H1 (cell line): Measurements from ENCODE around the gene GOLGA3. TPM values are rescaled to one million over a fixed set of nuclear protein-coding genes. Genes with fewer than 3 reads are reported as not detected.

ENCODE experiments used
- CTCF ChIA-PET: fragments of 300-600 bp; sonication (Branson Sonifier 250); formaldehyde crosslinking; loops from one replicate; lab custom pipeline; 2021; ENCODE audit not compliant: partially characterized antibody; lab: Charles Lee
- POLR2A ChIA-PET: fragments of 300-600 bp; sonication (Branson Sonifier 250); formaldehyde crosslinking; loops from one replicate; lab custom pipeline; 2021; ENCODE audit warnings: inconsistent platforms; ENCODE audit not compliant: partially characterized antibody; lab: Charles Lee
- DNase-seq, 2 experiments: peaks; one replicate each; pipeline versions ENCODE4 v3.0.0 to v3.0.0-alpha.2; 2010 to 2022; ENCODE audit warnings: low spot score in 2 of 2, low read depth in 1 of 2, mixed read lengths in 1 of 2
- FAIRE-seq: peaks from 2 replicates; lab custom pipeline; 2011; peaks lifted over from hg19 to GRCh38; lab: Jason Lieb, UNC
- H2AFZ ChIP-seq: 2 replicates; pipeline ENCODE4 v1.8.1; 2012; ENCODE audit warnings: low read length, inconsistent platforms
- H2AK5ac ChIP-seq: 2 replicates; pipeline ENCODE4 v1.6.1; 2013; ENCODE audit warnings: low read depth, low read length
- H2BK120ac ChIP-seq: replicated peaks from 2 replicates; pipeline ENCODE3; 2013; ENCODE audit warnings: low read depth, low read length, inconsistent platforms
- H2BK12ac ChIP-seq: 2 replicates; pipeline ENCODE4 v1.6.1; 2013; ENCODE audit warnings: low read depth, low read length
- H2BK15ac ChIP-seq: 2 replicates; pipeline ENCODE4 v1.6.1; 2013; ENCODE audit warnings: low read length
- H2BK20ac ChIP-seq: 2 replicates; pipeline ENCODE4 v1.6.1; 2013; ENCODE audit warnings: low read length
- H2BK5ac ChIP-seq: 2 replicates; pipeline ENCODE4 v1.6.1; 2013; ENCODE audit warnings: low read depth, low read length
- H3K14ac ChIP-seq: 2 replicates; pipeline ENCODE4 v1.6.1; 2013; ENCODE audit warnings: inconsistent platforms; ENCODE audit not compliant: insufficient read length
- H3K18ac ChIP-seq: 2 replicates; pipeline ENCODE4 v1.6.1; 2013; ENCODE audit warnings: low read length; ENCODE audit errors: extremely low read depth
- H3K23ac ChIP-seq: 2 replicates; pipeline ENCODE4 v1.6.1; 2013; ENCODE audit warnings: inconsistent platforms; ENCODE audit not compliant: insufficient read length
- H3K23me2 ChIP-seq: 2 replicates; pipeline ENCODE4 v1.6.1; 2013; ENCODE audit warnings: low read depth, low read length
- H3K27ac ChIP-seq: 2 replicates; pipeline ENCODE4 v1.6.1; 2011; ENCODE audit warnings: low read depth, low read length, inconsistent platforms
- H3K27me3 ChIP-seq, 4 experiments: replicated peaks in 1 of 4; 1 replicate in 1 of 4; 2 replicates in 3 of 4; pipeline versions ENCODE4 v1.6.1 to v1.8.1; 2011 to 2013; ENCODE audit warnings: low read length in 3 of 4, mild to moderate bottlenecking in 3 of 4, inconsistent platforms in 2 of 4, mixed read lengths in 2 of 4, moderate library complexity in 1 of 4; ENCODE audit not compliant: control insufficient read depth in 3 of 4, insufficient read depth in 3 of 4; ENCODE audit errors: extremely low read depth in 1 of 4
- H3K36me3 ChIP-seq, 4 experiments: 2 replicates each; pipeline versions ENCODE4 v1.6.1 to v1.8.1; 2011 to 2013; ENCODE audit warnings: mild to moderate bottlenecking in 4 of 4, low read length in 3 of 4, moderate library complexity in 2 of 4, control low read depth in 1 of 4, inconsistent platforms in 1 of 4; ENCODE audit not compliant: insufficient read depth in 4 of 4, control insufficient read depth in 2 of 4
- H3K4ac ChIP-seq: replicated peaks from 2 replicates; pipeline ENCODE3; 2013; ENCODE audit warnings: low read length, low read depth, mixed read lengths, inconsistent platforms; ENCODE audit not compliant: insufficient read length
- H3K4me1 ChIP-seq, 4 experiments: replicated peaks in 1 of 4; 1 replicate in 1 of 4; 2 replicates in 3 of 4; pipeline versions ENCODE4 v1.6.1 to v1.8.1; 2011 to 2013; ENCODE audit warnings: low read length in 3 of 4, inconsistent platforms in 2 of 4, mixed read lengths in 1 of 4; ENCODE audit not compliant: insufficient read depth in 4 of 4, control insufficient read depth in 3 of 4
- H3K4me2 ChIP-seq, 2 experiments: 2 replicates each; pipeline versions ENCODE4 v1.6.1 to v1.8.1; 2011 to 2013; ENCODE audit warnings: low read depth in 2 of 2, low read length in 2 of 2, control low read depth in 1 of 2, inconsistent platforms in 1 of 2, mild to moderate bottlenecking in 1 of 2; ENCODE audit not compliant: insufficient read depth in 1 of 2
- H3K4me3 ChIP-seq, 4 experiments: fragments of 200-600, 300-600 bp in 1 of 4; sonication (generic), shearing (Covaris generic), sonication (Bioruptor Twin) in 1 of 4; 2 replicates each; pipeline versions ENCODE4 v1.5.1 to v1.8.1; 2011 to 2016; ENCODE audit warnings: low read length in 4 of 4, low read depth in 3 of 4, control low read depth in 2 of 4, inconsistent platforms in 2 of 4, mild to moderate bottlenecking in 2 of 4, mixed read lengths in 1 of 4, moderate library complexity in 1 of 4; ENCODE audit not compliant: insufficient read depth in 2 of 4; ENCODE audit errors: extremely low read depth in 1 of 4
- H3K56ac ChIP-seq: replicated peaks from 2 replicates; pipeline ENCODE3; 2013; ENCODE audit warnings: low read depth, mild to moderate bottlenecking, mixed read lengths, low read length, inconsistent platforms; ENCODE audit not compliant: insufficient read length
- H3K79me1 ChIP-seq: 2 replicates; pipeline ENCODE4 v1.6.1; 2013; ENCODE audit warnings: low read depth, low read length, control low read depth
- H3K79me2 ChIP-seq, 2 experiments: 2 replicates each; pipeline versions ENCODE4 v1.6.1 to v1.8.1; 2012 to 2013; ENCODE audit warnings: low read length in 2 of 2, mild to moderate bottlenecking in 2 of 2, inconsistent platforms in 1 of 2; ENCODE audit not compliant: insufficient read depth in 2 of 2, control insufficient read depth in 1 of 2
- H3K9ac ChIP-seq, 4 experiments: replicated peaks in 1 of 4; 1 replicate in 1 of 4; 2 replicates in 3 of 4; pipeline versions ENCODE4 v1.6.1 to v1.8.1; 2011 to 2013; ENCODE audit warnings: low read depth in 3 of 4, low read length in 3 of 4, control low read depth in 2 of 4, mild to moderate bottlenecking in 2 of 4, moderate library complexity in 2 of 4, inconsistent platforms in 1 of 4; ENCODE audit errors: extremely low read depth in 1 of 4
- H3K9me3 ChIP-seq, 2 experiments: 2 replicates each; pipeline versions ENCODE4 v1.6.1 to v1.8.1; 2012 to 2013; ENCODE audit warnings: mild to moderate bottlenecking in 2 of 2, moderate library complexity in 2 of 2, control low read depth in 1 of 2, inconsistent platforms in 1 of 2, low read depth in 1 of 2, low read length in 1 of 2, mixed read lengths in 1 of 2; ENCODE audit not compliant: insufficient read depth in 2 of 2
- H4K20me1 ChIP-seq, 2 experiments: replicated peaks in 1 of 2; 2 replicates each; pipeline versions ENCODE3 to v1.8.1; 2011 to 2013; ENCODE audit warnings: inconsistent platforms in 2 of 2, low read length in 2 of 2, mild to moderate bottlenecking in 1 of 2; ENCODE audit not compliant: insufficient read depth in 2 of 2, control insufficient read depth in 1 of 2
- H4K5ac ChIP-seq: 2 replicates; pipeline ENCODE4 v1.6.1; 2013; ENCODE audit warnings: low read length, low read depth, mixed read lengths, inconsistent platforms; ENCODE audit not compliant: insufficient read length
- H4K8ac ChIP-seq: 2 replicates; pipeline ENCODE4 v1.8.0; 2013; ENCODE audit warnings: mild to moderate bottlenecking, moderate library complexity, low read length, inconsistent platforms; ENCODE audit not compliant: insufficient read depth; ENCODE audit errors: extremely low read depth
- H4K91ac ChIP-seq: replicated peaks from 2 replicates; pipeline ENCODE3; 2013; ENCODE audit warnings: low read length, mixed read lengths, inconsistent platforms; ENCODE audit not compliant: insufficient read length
- HDAC6 ChIP-seq: IDR thresholded peaks from one replicate; pipeline ENCODE4 v1.7.1; 2012; ENCODE audit warnings: low read depth, mild to moderate bottlenecking, inconsistent platforms, low read length, moderate library complexity
- KDM5A ChIP-seq: fragments of 200-600 bp; IDR thresholded peaks from 2 replicates; pipeline ENCODE4 v1.7.1; 2012; ENCODE audit warnings: mild to moderate bottlenecking, low read length, inconsistent platforms, mixed read lengths
- NANOG ChIP-seq: IDR thresholded peaks from 2 replicates; pipeline ENCODE4 v1.6.1; 2011; ENCODE audit warnings: low read length, low read depth, mild to moderate bottlenecking, inconsistent platforms; ENCODE audit not compliant: insufficient read depth, poor library complexity, severe bottlenecking
- WGBS, 2 experiments: shearing (Covaris generic) in 1 of 2; methylation state at CpG; one replicate each; pipeline versions ENCODE4 v1.1.6 to v1.1.7; 2013 to 2015; ENCODE audit warnings: low lambda C conversion rate in 2 of 2, mixed read lengths in 2 of 2, inconsistent platforms in 1 of 2, low coverage in 1 of 2, missing lambda C conversion rate in 1 of 2; ENCODE audit not compliant: insufficient replicate concordance in 2 of 2, insufficient coverage in 1 of 2, insufficient read length in 1 of 2; ENCODE audit errors: extremely low coverage in 1 of 2, missing lambda C conversion rate in 1 of 2; 5-methylcytosine and 5-hydroxymethylcytosine counted together
- polyA plus RNA-seq, 7 experiments: library from polyadenylated mRNA; depleted of rRNA in 3 of 7; stranded (reverse) in 5 of 7; unstranded in 2 of 7; fragments of >200 nt in 5 of 7; fragments of 200-250 nt in 2 of 7; gene quantifications; 1 replicate in 5 of 7; 2 replicates in 1 of 7; 4 replicates in 1 of 7; pipeline versions ENCODE4 v1.2.1 to v1.2.3, GENCODE V29; 2011 to 2013; ENCODE audit warnings: missing spikeins in 2 of 7, mixed read lengths in 2 of 7
- total RNA-seq: library from RNA; stranded (reverse); fragmentation: NEBNext Ultra II Directional; extraction: Animal tissue kit (Norgen Biotek cat#: 25700); gene quantifications from 2 replicates; pipeline ENCODE4 v1.2.1, GENCODE V29; 2021

GOLGA3 gene
- total and polyA plus RNA-seq, 2 of the 8 experiments (the other 6 are each of a cell fraction or from before 2014, with no cell fraction given) = 6.4 to 33.1 TPM

DNA sequence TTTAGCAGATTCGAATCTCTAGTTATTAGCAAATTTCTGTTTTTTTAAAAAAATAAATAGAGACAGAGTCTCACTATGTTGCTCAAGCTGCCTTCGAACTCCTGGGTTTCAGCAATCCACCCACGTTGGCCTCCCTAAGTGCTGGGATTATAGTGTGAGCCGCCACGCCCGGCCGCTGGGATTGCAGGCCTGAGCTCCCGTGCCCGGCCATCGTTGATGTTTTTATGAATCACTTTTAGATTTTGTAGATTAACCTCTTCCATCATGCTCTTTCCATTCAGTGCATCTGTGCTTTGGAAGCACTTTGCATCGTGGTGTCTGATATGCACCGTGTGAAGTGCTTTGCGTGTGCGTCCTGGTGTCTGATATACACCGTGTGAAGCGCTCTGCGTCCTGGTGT lies 97.1 kb downstream of the GOLGA3 start:
- POLR2A ChIA-PET = interaction anchor here (1.1 to 3.1 kb wide), 5 partner anchors 13 to 36 kb away, joined by 3 to 17 read pairs (median 4); no protein-coding TSS in a partner anchor
- Histone ChIP-seq H3K56ac (no peak overlapping the region), H4K91ac (no peak overlapping the region), H3K79me1 (no peaks in the 10 kb centered on the region), H4K20me1 (peaks cover 6 to 13% of the 10 kb centered on the region in 2 experiments), H3K9me3 (peaks cover 0 to 8% of the 10 kb centered on the region in 2 experiments; a peak in 1 of 4 replicates), H3K4me1 (no peaks in the 10 kb centered on the region; a peak in 1 of 7 replicates), H4K8ac (no peak overlapping the region), H3K27me3 (no peaks in the 10 kb centered on the region), H3K18ac (no peak overlapping the region), H3K23me2 (no peaks in the 10 kb centered on the region), H2BK12ac (no peak overlapping the region), H2BK120ac (no peak overlapping the region), H3K36me3 (peaks cover 48 to 87% (median 78%) of the 10 kb centered on the region in 4 experiments)
- WGBS, 2 experiments = 94% methylated on average over 17 of the region's 17 CpGs; no CpG with 5 or more reads in 1 of the 2 experiments
- FAIRE-seq = no peak
- TF ChIP-seq NANOG (no peak), KDM5A (no peak), HDAC6 (no peak)
- TF ChIP-seq, all 59 proteins: peak for 0
- Histone ChIP-seq H3K27ac (no peak overlapping the region), H3K4me2 (no peak overlapping the region), H2AK5ac (no peak overlapping the region), H3K23ac (no peak overlapping the region), H3K4me3 (no peak overlapping the region), H2BK20ac (no peak overlapping the region), H3K14ac (no peak overlapping the region), H3K79me2 (no peaks in the 10 kb centered on the region; a peak in 1 of 4 replicates), H2BK5ac (no peak overlapping the region), H3K4ac (no peak overlapping the region), H4K5ac (no peak overlapping the region), H2AFZ (no peak overlapping the region), H3K9ac (no peak overlapping the region), H2BK15ac (no peak overlapping the region)
- CTCF ChIA-PET = no interaction called here
- no peak for DNase-seq
